ENCODE data around the gene BACH2.
A peak's percentile ranks its signal among the peaks of the same experiment; 100 is the strongest.
"Not testable (repeated sequence)": the region's sequence is repeated elsewhere in the genome, so short reads cannot be mapped to it uniquely, and the experiment has no call there.

The BACH2 gene

GRCh38 chr6:90053614-90054013 lies 243.0 kb downstream of the BACH2 start:
- no peak for DNase-seq

- no peak for DNase-seq
These were observed 247.3 kb downstream of the BACH2 start for GRCh38 chr6:90049295-90049694.

- DNase-seq = no peak
These were observed 248.3 kb downstream of the BACH2 start for GRCh38 chr6:90048206-90048967.

GRCh38 chr6:90045535-90045934 lies 251.1 kb downstream of the BACH2 start:
- DNase-seq = no peak

- DNase-seq = peak; percentile 81
These were observed 251.7 kb downstream of the BACH2 start for GRCh38 chr6:90044833-90045381.

GRCh38 chr6:90044182-90044832 lies 252.3 kb downstream of the BACH2 start:
- DNase-seq = no peak

GRCh38 chr6:90040931-90041330 lies 255.7 kb downstream of the BACH2 start:
- DNase-seq = no peak

GRCh38 chr6:90039911-90040310 lies 256.7 kb downstream of the BACH2 start:
- no peak for DNase-seq

GRCh38 chr6:90038961-90039653 lies 257.5 kb downstream of the BACH2 start:
- DNase-seq = no peak

GRCh38 chr6:90036963-90037362 lies 259.7 kb downstream of the BACH2 start:
- no peak for DNase-seq

- no peak for DNase-seq
These were observed 261.5 kb downstream of the BACH2 start for GRCh38 chr6:90035047-90035723.

- DNase-seq = no peak
These were observed 262.8 kb downstream of the BACH2 start for GRCh38 chr6:90033746-90034271.

- DNase-seq = not testable (repeated sequence)
These were observed 264.0 kb downstream of the BACH2 start for GRCh38 chr6:90032489-90033212.

GRCh38 chr6:90028995-90029635 lies 267.5 kb downstream of the BACH2 start:
- DNase-seq = peak; percentile 80

GRCh38 chr6:90028066-90028778 lies 268.4 kb downstream of the BACH2 start:
- DNase-seq = peak; percentile 18

GRCh38 chr6:90026216-90026615 lies 270.4 kb downstream of the BACH2 start:
- no peak for DNase-seq

- DNase-seq = peak; percentile 56
These were observed 271.1 kb downstream of the BACH2 start for GRCh38 chr6:90025523-90026061.

- no peak for DNase-seq
These were observed 272.0 kb downstream of the BACH2 start for GRCh38 chr6:90024633-90025032.

GRCh38 chr6:90021711-90022110 lies 274.9 kb downstream of the BACH2 start:
- DNase-seq = no peak

- no peak for DNase-seq
These were observed 275.9 kb downstream of the BACH2 start for GRCh38 chr6:90020746-90021145.

- DNase-seq = no peak
These were observed 277.4 kb downstream of the BACH2 start for GRCh38 chr6:90019216-90019615.
